Neuronal stem cell (in vitro differentiated cells): ENCODE measurements around the gene ANKDD1B.

Source experiments
- DNase-seq: peaks from one replicate; pipeline ENCODE4 v3.0.0-alpha.2; 2013; ENCODE audit warnings: low spot score
- H2AFZ ChIP-seq: one replicate; pipeline ENCODE4 v1.6.1; 2013; ENCODE audit warnings: mild to moderate bottlenecking, low read length, inconsistent platforms
- H2AK5ac ChIP-seq: 2 replicates; pipeline ENCODE4 v1.6.1; 2013; ENCODE audit warnings: low read depth, mild to moderate bottlenecking, inconsistent platforms, low read length, moderate library complexity, mixed read lengths
- H2BK120ac ChIP-seq: 2 replicates; pipeline ENCODE4 v1.6.1; 2013; ENCODE audit warnings: low read depth, mild to moderate bottlenecking, inconsistent platforms, low read length, moderate library complexity, mixed read lengths
- H2BK12ac ChIP-seq: one replicate; pipeline ENCODE4 v1.6.1; 2013; ENCODE audit warnings: low read length, inconsistent platforms
- H2BK15ac ChIP-seq: 2 replicates; pipeline ENCODE4 v1.6.1; 2013; ENCODE audit warnings: mild to moderate bottlenecking, low read length, inconsistent platforms, mixed read lengths
- H2BK5ac ChIP-seq: one replicate; pipeline ENCODE4 v1.6.1; 2013; ENCODE audit warnings: inconsistent platforms, mild to moderate bottlenecking, low read length, moderate library complexity
- H3K14ac ChIP-seq: one replicate; pipeline ENCODE4 v1.6.1; 2013; ENCODE audit warnings: low read length, inconsistent platforms
- H3K18ac ChIP-seq: 2 replicates; pipeline ENCODE4 v1.6.1; 2013; ENCODE audit warnings: low read length, inconsistent platforms
- H3K23ac ChIP-seq: 2 replicates; pipeline ENCODE4 v1.6.1; 2013; ENCODE audit warnings: low read depth, mild to moderate bottlenecking, mixed read lengths, low read length, inconsistent platforms; ENCODE audit not compliant: poor library complexity
- H3K27ac ChIP-seq: replicated peaks from 3 replicates; pipeline ENCODE4 v1.5.1; 2013; ENCODE audit warnings: low read length, inconsistent platforms
- H3K27me3 ChIP-seq, 3 experiments: 2 replicates each; pipeline ENCODE4 v1.6.1; 2013; ENCODE audit warnings: low read length in 3 of 3, mild to moderate bottlenecking in 2 of 3, inconsistent platforms in 1 of 3, low read depth in 1 of 3, mixed read lengths in 1 of 3, moderate library complexity in 1 of 3; ENCODE audit not compliant: control insufficient read depth in 3 of 3, insufficient read depth in 3 of 3
- H3K36me3 ChIP-seq, 2 donors: replicated peaks in 1 of 2; 2 replicates each; pipeline ENCODE4 v1.6.1; 2013; ENCODE audit warnings: low read length in 2 of 2; ENCODE audit not compliant: control insufficient read depth in 2 of 2, insufficient read depth in 2 of 2
- H3K4ac ChIP-seq: 2 replicates; pipeline ENCODE4 v1.6.1; 2013; ENCODE audit warnings: inconsistent platforms, mild to moderate bottlenecking, low read length, moderate library complexity
- H3K4me1 ChIP-seq, 2 donors: 1 replicate in 1 of 2; 2 replicates in 1 of 2; pipeline ENCODE4 v1.6.1; 2013; ENCODE audit warnings: low read length in 2 of 2, low read depth in 1 of 2; ENCODE audit not compliant: control insufficient read depth in 2 of 2, insufficient read depth in 1 of 2
- H3K4me2 ChIP-seq: one replicate; pipeline ENCODE4 v1.6.1; 2013; ENCODE audit warnings: mild to moderate bottlenecking, low read length, inconsistent platforms; ENCODE audit not compliant: insufficient read depth, poor library complexity, severe bottlenecking
- H3K4me3 ChIP-seq, 2 donors: 2 replicates each; pipeline ENCODE4 v1.5.1; 2013; ENCODE audit warnings: low read length in 2 of 2, mild to moderate bottlenecking in 2 of 2, inconsistent platforms in 1 of 2, moderate library complexity in 1 of 2
- H3K79me1 ChIP-seq: one replicate; pipeline ENCODE4 v1.6.1; 2013; ENCODE audit warnings: low read depth, mild to moderate bottlenecking, inconsistent platforms, low read length, moderate library complexity
- H3K9ac ChIP-seq: one replicate; pipeline ENCODE4 v1.6.1; 2013; ENCODE audit warnings: mild to moderate bottlenecking, low read depth, low read length, inconsistent platforms; ENCODE audit not compliant: poor library complexity
- H3K9me3 ChIP-seq, 2 donors: replicated peaks in 1 of 2; 2 replicates each; pipeline versions ENCODE3 to v1.6.1; 2013; ENCODE audit warnings: low read length in 2 of 2, mild to moderate bottlenecking in 2 of 2, inconsistent platforms in 1 of 2, low read depth in 1 of 2, mixed read lengths in 1 of 2, moderate library complexity in 1 of 2; ENCODE audit not compliant: control insufficient read depth in 2 of 2, insufficient read depth in 1 of 2
- H4K8ac ChIP-seq: one replicate; pipeline ENCODE4 v1.6.1; 2013; ENCODE audit warnings: low read depth, mild to moderate bottlenecking, inconsistent platforms, low read length, moderate library complexity
- H4K91ac ChIP-seq: one replicate; pipeline ENCODE4 v1.6.1; 2013; ENCODE audit warnings: low read length, low read depth, mild to moderate bottlenecking, inconsistent platforms; ENCODE audit not compliant: poor library complexity
- WGBS, 2 donors: extraction: QIAGEN DNeasy Blood & Tissue Kit; methylation state at CpG; one replicate each; pipeline ENCODE4 v1.1.7; 2013; ENCODE audit warnings: missing lambda C conversion rate in 2 of 2, mixed read lengths in 1 of 2; ENCODE audit not compliant: insufficient read length in 2 of 2, insufficient replicate concordance in 1 of 2; ENCODE audit errors: extremely low coverage in 2 of 2; 5-methylcytosine and 5-hydroxymethylcytosine counted together

The ANKDD1B gene

GRCh38 chr5:75632321-75632720 lies 21.1 kb downstream of the ANKDD1B start:
- H3K27ac ChIP-seq: no peak overlapping the region
- H2BK120ac ChIP-seq: no peak overlapping the region
- H3K14ac ChIP-seq: no peak overlapping the region
- H3K23ac ChIP-seq: no peak overlapping the region
- H4K8ac ChIP-seq: no peak overlapping the region
- H3K9me3 ChIP-seq: no peaks in the 10 kb centered on the region
- no peak overlapping the region for H2AK5ac ChIP-seq
- no peak overlapping the region for H4K91ac ChIP-seq
- no peaks in the 10 kb centered on the region for H3K4me1 ChIP-seq
- H3K18ac ChIP-seq: no peak overlapping the region
- H2AFZ ChIP-seq: no peak overlapping the region
- H3K27me3 ChIP-seq: no peaks in the 10 kb centered on the region
- no peak overlapping the region for H2BK5ac ChIP-seq
- DNase-seq: no peak
- WGBS, 2 donors: no CpG with 5 or more reads among the region's 1 CpG
- H3K79me1 ChIP-seq: no peaks in the 10 kb centered on the region
- no peak overlapping the region for H2BK15ac ChIP-seq
- H3K9ac ChIP-seq: no peak overlapping the region
- no peak overlapping the region for H3K4me2 ChIP-seq
- no peaks in the 10 kb centered on the region for H3K36me3 ChIP-seq
- H3K4ac ChIP-seq: no peak overlapping the region
- H3K4me3 ChIP-seq: no peak overlapping the region
- H2BK12ac ChIP-seq: no peak overlapping the region

- Histone ChIP-seq H3K14ac (no peak overlapping the region), H3K4ac (no peak overlapping the region), H3K4me3 (no peak overlapping the region), H4K8ac (no peak overlapping the region), H3K27ac (no peak overlapping the region), H3K23ac (no peak overlapping the region), H2BK120ac (no peak overlapping the region), H2BK15ac (no peak overlapping the region), H3K27me3 (no peaks in the 10 kb centered on the region), H3K4me1 (no peaks in the 10 kb centered on the region), H2AFZ (no peak overlapping the region), H4K91ac (no peak overlapping the region), H3K36me3 (no peaks in the 10 kb centered on the region), H3K79me1 (no peaks in the 10 kb centered on the region), H2BK5ac (no peak overlapping the region), H3K18ac (no peak overlapping the region), H2BK12ac (no peak overlapping the region), H3K9me3 (no peaks in the 10 kb centered on the region), H3K4me2 (no peak overlapping the region), H3K9ac (no peak overlapping the region), H2AK5ac (no peak overlapping the region)
- DNase-seq: no peak
- WGBS, 2 donors: no CpG with 5 or more reads among the region's 1 CpG
These were observed 26.7 kb downstream of the ANKDD1B start for GRCh38 chr5:75637949-75638348.

- no peak overlapping the region for H3K9ac ChIP-seq
- no peaks in the 10 kb centered on the region for H3K9me3 ChIP-seq
- no peak overlapping the region for H4K8ac ChIP-seq
- H3K4ac ChIP-seq: no peak overlapping the region
- no peak overlapping the region for H4K91ac ChIP-seq
- H3K36me3 ChIP-seq: no peaks in the 10 kb centered on the region
- H2BK120ac ChIP-seq: no peak overlapping the region
- no peak overlapping the region for H2BK15ac ChIP-seq
- WGBS, 2 donors: no CpG with 5 or more reads among the region's 3 CpGs
- no peak for DNase-seq
- H2AK5ac ChIP-seq: no peak overlapping the region
- H3K23ac ChIP-seq: no peak overlapping the region
- H2BK5ac ChIP-seq: no peak overlapping the region
- no peaks in the 10 kb centered on the region for H3K4me1 ChIP-seq
- H3K18ac ChIP-seq: no peak overlapping the region
- H3K27ac ChIP-seq: no peak overlapping the region
- no peak overlapping the region for H3K4me2 ChIP-seq
- H3K27me3 ChIP-seq: no peaks in the 10 kb centered on the region
- H3K14ac ChIP-seq: no peak overlapping the region
- no peak overlapping the region for H2BK12ac ChIP-seq
- no peak overlapping the region for H3K4me3 ChIP-seq
- no peaks in the 10 kb centered on the region for H3K79me1 ChIP-seq
- no peak overlapping the region for H2AFZ ChIP-seq
These were observed 28.5 kb downstream of the ANKDD1B start for GRCh38 chr5:75639535-75640311.

- H2BK120ac ChIP-seq: no peak overlapping the region
- no peak overlapping the region for H3K27ac ChIP-seq
- no peak overlapping the region for H3K14ac ChIP-seq
- H3K9ac ChIP-seq: no peak overlapping the region
- H3K79me1 ChIP-seq: no peaks in the 10 kb centered on the region
- no peak overlapping the region for H2AFZ ChIP-seq
- H3K23ac ChIP-seq: no peak overlapping the region
- no peak overlapping the region for H3K4me3 ChIP-seq
- H3K36me3 ChIP-seq: no peaks in the 10 kb centered on the region
- no peak overlapping the region for H2BK5ac ChIP-seq
- no peak overlapping the region for H4K8ac ChIP-seq
- no peaks in the 10 kb centered on the region for H3K27me3 ChIP-seq
- no peak overlapping the region for H2BK15ac ChIP-seq
- no peak overlapping the region for H2BK12ac ChIP-seq
- H3K9me3 ChIP-seq: no peaks in the 10 kb centered on the region
- no peaks in the 10 kb centered on the region for H3K4me1 ChIP-seq
- H3K18ac ChIP-seq: no peak overlapping the region
- no peak overlapping the region for H4K91ac ChIP-seq
- DNase-seq: no peak
- H3K4ac ChIP-seq: no peak overlapping the region
- no peak overlapping the region for H2AK5ac ChIP-seq
- H3K4me2 ChIP-seq: no peak overlapping the region
These were observed 29.1 kb downstream of the ANKDD1B start for GRCh38 chr5:75640395-75640794.
